ENCODE data around the gene EXOC2.

The EXOC2 gene

GRCh38 chr6:456358-456867 is 236.5 kb downstream of the EXOC2 start:
- no peak for DNase-seq

DNA sequence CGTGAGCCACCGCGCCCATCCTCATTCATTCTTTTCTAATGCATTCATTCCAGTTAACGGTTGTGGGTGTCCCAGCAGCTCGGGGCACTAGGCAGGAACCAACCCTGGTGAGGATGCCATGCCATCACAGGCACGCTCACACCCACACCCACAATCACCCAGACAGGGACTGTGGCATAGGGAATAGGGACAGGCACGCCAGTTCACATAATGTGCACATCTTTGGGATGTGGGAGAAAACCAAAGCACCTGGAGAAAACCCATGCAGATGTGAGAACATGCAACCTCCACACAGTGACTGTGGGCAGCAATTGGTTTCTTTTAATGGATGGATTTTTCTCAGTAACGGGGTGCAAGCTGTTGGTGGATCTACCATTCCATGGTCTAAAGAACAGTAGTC is 237.1 kb downstream of the EXOC2 start:
- no peak for DNase-seq

DNA sequence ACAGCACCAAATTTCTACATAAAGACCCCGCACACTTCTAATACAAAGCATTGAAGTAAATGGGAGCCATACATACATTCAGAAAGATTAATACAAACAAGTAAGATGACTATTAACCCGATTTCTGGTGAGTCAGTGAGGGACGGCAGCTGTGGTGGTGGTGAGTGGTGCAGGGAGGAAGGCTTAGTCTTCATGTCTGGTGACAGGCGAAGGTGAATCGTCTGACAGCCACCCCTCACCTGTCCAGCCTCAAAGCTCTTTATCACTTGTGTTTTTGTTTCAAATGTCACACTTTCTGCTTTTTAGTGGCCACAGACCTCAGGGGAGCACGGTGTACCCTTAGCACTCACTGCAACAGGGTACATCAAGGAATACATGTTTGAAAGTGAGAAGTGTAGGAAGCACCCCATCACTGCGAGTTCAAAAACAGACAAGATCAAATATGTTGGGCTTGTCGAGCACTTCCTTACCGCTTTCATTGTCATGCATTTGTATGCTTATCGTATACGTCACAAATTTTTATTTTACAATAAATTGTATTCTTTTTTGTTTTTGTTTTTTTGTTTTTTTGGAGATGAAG is 237.8 kb downstream of the EXOC2 start:
- no peak for DNase-seq

- no peak for DNase-seq
Measured at GRCh38 chr6:454148-454991, 238.6 kb downstream of the EXOC2 start.

DNA sequence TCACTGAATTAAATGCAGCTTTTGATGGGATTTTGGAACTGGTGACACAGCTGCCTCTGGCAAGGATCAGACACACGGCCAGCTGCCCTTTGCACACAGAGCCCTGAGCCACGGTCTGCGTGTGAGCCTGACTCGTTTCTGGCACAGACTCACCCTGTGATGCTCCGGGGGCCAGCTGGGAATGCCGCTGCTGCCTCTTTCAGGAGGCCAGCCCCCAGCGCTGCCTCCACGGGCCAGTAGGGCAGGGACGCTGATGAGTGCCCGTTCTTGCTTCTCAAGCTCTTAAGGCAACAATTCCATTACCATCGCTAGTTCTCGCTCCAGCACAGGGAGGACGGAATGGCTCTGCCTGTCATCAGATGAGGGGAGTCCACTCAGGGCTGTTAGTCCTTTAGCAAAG is 239.8 kb downstream of the EXOC2 start:
- peak; percentile 44 to 79 for DNase-seq

- peak; percentile 54 to 80 for DNase-seq
Measured at GRCh38 chr6:452301-453067, 240.5 kb downstream of the EXOC2 start.

- no peak for DNase-seq
Measured at GRCh38 chr6:451847-452246, 241.1 kb downstream of the EXOC2 start.

GRCh38 chr6:451336-451735 is 241.6 kb downstream of the EXOC2 start:
- DNase-seq: no peak

DNA sequence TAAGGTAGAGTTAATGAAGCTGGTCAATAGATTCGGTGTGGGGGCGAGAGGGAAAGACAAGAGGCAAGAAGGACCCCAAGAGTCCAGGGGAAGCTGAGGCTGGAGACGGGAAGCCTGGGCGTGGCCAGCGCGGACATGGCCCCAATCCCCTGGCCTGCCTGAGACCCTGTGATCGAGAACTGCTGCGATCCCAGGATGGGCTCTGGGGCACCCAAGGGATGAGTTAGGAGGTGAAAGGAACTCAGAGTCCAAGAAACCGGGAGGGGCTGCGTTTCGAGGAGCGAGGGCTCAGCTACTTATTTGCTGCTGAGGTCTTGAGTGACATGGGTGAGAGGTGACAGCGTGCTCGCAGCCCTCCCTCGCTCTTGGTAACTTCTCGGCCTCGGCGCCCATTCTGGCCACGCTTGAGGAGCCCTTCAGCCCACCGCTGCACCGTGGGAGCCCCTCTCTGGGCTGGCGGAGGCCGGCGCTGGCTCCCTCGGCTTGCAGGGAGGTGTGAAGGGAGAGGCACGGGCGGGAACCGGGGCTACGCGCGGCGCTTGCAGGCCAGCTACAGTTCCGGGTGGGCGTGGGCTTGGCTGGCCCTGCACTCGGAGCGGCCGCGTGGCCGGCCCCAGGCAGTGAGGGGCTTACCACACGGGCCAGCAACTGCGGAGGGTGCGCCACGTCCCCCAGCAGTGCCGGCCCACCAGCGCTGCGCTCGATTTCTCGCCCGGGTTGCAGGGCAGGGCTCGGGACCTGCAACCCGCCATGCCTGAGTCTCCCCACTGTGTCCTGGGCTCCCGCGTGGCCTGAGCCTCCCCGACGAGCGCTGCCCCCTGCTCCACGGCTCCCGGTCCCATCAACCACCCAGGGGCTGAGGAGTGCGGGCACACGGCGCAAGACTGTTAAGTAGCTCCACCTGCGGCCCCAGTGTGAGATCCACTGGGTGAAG is 243.2 kb downstream of the EXOC2 start:
- DNase-seq: no peak

DNA sequence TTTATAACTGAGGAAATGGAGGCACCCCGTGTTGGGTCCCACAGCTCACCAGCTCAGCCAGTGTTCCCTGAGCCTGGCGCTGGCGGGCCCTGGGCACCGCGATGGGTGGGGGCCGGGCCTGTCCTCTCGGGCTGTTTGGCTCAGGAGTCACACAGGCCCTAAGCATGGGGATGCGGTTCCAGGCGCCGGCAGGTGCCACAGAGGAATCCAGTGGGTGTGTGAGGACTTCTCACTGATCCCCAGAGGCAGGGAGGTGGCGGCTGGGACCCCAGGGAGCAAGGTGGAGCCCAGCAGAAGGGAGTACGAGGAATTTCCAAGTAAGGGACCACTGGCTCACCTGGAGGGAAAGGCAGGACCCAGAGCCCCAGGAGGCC is 243.9 kb downstream of the EXOC2 start:
- no peak for DNase-seq

- DNase-seq: no peak
Measured at GRCh38 chr6:448296-449056, 244.5 kb downstream of the EXOC2 start.

- DNase-seq: no peak
Measured at GRCh38 chr6:447381-448165, 245.4 kb downstream of the EXOC2 start.

DNA sequence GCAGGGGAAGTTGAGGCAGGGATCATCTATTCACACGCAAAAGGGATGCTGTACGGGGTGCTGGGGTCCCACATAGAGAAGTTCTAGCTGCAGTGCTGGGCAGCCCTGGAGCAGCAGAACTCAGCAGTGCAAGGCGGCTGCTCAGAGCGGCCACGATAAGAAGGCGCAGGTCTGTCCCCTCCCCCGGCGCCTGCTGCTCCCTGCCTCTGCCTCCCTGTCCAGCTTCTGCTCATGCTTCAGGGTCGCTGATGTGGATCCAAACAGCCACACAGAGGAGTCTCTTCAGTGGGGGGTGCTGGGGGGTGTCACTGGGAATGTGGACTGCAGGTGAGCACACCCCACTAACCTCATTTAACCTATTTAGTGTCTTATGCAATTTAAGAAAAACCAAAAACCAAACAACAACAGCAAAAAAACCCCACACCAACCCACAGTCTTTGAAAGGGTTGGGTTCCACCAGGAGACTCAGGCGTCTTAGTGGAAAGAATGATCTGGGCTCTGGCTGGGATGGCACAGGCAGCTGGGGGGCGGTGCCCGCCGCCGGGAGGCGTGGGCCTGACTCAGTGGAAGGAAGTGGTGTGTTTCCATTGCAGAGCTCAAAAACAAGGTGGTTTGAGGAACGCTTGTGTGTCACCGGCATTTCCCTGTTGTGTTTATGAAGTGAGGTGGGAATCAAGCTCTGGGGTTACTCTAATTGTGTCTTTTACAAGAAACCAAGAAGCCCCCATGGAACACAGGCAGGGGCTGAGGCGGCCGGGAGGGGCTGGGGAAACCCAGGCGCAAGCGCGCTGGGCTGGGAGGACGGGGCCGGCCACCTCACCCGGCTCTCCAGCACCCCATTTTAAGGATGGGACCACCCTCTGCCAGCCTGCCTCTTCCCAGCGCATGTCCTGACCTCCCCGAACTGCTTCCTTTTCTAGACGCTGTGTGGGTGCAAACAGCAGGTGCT is 246.2 kb downstream of the EXOC2 start:
- no peak for DNase-seq

DNA sequence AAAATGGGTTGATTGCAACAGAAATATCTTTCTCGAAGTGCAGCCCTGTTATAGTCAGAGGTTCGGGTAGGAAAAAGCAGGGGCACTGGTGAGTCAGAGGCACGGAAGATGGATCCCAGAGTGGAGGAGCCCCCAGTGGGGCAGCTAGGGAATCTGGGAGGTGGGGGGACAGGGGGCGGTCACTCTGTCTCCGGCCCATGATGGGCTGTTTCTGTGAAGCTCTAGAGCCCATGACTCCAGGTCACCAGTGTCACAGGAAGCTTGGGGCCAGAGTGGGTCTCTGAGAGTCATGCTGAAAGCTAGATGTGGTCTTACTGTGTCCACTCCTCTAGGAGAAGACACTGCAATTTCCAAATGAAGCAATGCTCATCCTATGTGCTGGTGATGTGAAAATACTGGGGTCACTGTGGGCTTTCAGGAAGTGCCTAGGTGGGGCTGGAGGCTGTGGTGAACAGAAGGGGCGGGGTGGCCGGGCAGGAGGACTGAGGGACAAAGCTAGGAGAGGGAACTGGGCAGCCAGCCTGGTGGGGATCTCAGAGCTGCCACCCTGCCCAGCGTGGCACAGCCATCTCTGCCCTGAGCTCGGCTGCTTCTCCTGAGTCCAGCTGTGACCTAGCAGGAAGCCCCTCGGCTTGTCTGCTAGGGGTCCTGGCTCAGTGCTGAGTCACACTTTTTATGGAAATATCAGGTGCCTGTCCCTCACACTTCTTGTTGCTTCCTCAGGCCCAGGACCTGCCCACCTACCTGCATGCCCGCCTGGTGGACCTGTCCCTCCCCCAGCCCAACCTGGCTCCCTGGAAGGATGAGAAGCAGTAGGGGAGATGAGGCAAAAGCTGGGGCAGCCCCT is 247.1 kb downstream of the EXOC2 start:
- DNase-seq: no peak

DNA sequence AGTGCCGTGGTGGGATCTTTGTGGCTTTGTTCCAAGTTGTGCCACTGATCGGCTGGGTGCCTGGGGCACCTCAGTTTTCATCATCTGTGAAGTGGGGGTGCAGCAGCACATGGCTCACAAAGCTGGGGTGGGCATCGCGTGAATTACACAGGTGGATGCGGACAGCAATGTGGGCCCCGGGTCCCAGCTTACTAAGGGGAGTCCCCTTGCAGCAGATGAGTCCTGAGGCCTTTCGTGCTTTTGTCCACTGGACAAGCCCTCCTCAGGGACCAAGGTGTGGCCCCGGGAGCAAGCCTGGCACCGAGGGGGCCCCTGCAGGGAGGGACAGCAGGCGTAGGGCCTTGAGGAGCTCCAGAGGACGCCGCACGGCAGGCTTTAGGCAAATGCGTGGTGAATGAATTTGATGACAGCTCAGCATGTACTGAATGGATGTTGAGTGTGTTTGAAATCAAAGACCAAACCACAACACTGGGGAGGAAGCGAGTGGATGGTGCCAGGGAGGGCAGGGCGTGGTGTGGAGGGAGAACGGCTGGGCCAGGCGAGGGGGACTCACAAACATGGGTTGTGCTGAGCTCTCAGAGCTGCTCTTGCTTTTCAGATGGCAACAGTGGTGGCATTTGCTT is 248.2 kb downstream of the EXOC2 start:
- no peak for DNase-seq

- no peak for DNase-seq
Measured at GRCh38 chr6:443621-444159, 249.2 kb downstream of the EXOC2 start.

- no peak for DNase-seq
Measured at GRCh38 chr6:441126-441920, 251.6 kb downstream of the EXOC2 start.

All from NCI-H2081 (cell line).